ENCODE measurements around the gene OSGIN1. TPM values are rescaled to one million over a fixed set of nuclear protein-coding genes. Genes with fewer than 3 reads are reported as not detected.

Gene OSGIN1
- total RNA-seq, 1 experiment from 2014 or later, result 21.8 TPM

GRCh38 chr16:83956336-83957289, 3.6 kb downstream of the OSGIN1 start:
- no peaks in the 10 kb centered on the region; the same call in 1 of the 2 replicates for H3K36me3 ChIP-seq (ENCODE audit: control insufficient read depth, insufficient read depth, low read length)
- DNase-seq, result peak; percentile 85 to 89
- Mint-ChIP-seq H3K4me3 (ENCODE audit: unreplicated experiment) (no peak overlapping the region), H3K36me3 (ENCODE audit: insufficient read depth, unreplicated experiment) (peaks cover 40% of the 10 kb centered on the region), H3K27ac (ENCODE audit: unreplicated experiment) (no peak overlapping the region), H3K4me1 (ENCODE audit: low read depth, unreplicated experiment) (peaks cover 12% of the 10 kb centered on the region), H3K9me3 (ENCODE audit: unreplicated experiment) (no peaks in the 10 kb centered on the region), H3K27me3 (ENCODE audit: insufficient read depth, unreplicated experiment) (no peaks in the 10 kb centered on the region)
- intact Hi-C loops (cut with micrococcal nuclease; ENCODE audit: unreplicated experiment), result loop anchor here (1.0 kb wide), 3 partner anchors 88 to 109 kb away; no protein-coding TSS in a partner anchor
- no peak overlapping the region for H3K4me3 ChIP-seq (ENCODE audit: low read depth, low read length)
- no peaks in the 10 kb centered on the region for H3K27me3 ChIP-seq (replicated peaks; ENCODE audit: control insufficient read depth, insufficient read depth, low read length)
- BruUV-seq (replicated peaks), result no TSS peak
- POLR2A ChIA-PET, result no interaction called here
- CTCF ChIA-PET, result interaction anchor here (0.6 to 2.4 kb wide), 15 partner anchors 12 to 132 kb away, joined by 3 to 37 read pairs (median 4); no protein-coding TSS in a partner anchor
- TF ChIP-seq CTCF (IDR thresholded peaks at IDR 0.05; ENCODE audit: insufficient read depth in 1 of 2, low read depth in 1 of 2, low read length in 1 of 2, severe bottlenecking in 1 of 2, unreplicated experiment in 1 of 2), result peak; percentile 94 to 98
- H3K4me1 ChIP-seq, result peaks cover 16% of the 10 kb centered on the region
- H3K9me3 ChIP-seq, result no peaks in the 10 kb centered on the region

DNA sequence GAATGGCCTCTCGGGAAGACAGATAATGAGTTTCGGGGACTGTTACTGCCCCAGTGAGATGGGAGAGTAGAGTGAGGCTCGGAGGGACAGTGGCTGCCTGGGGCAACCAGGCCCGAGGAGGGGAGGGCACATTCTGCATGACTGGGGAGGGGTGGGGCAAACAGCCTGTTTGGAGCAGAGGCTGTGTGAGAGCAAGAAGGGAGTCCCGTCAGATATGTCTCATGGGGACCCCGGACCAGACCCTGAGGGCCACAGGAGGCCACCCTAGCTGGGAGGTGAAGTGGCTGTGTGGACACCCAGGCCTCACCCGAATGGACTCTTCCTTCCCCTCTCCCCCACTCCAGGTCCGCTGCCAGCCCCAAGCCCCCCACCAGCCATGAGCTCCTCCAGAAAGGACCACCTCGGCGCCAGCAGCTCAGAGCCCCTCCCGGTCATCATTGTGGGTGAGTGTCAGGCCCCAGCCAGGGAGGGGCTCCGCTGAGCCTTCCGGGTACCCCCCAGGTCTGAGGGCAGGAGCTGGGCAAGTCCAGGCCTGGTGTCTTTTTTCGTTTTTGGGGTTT, 4.3 kb downstream of the OSGIN1 start:
- Histone ChIP-seq H3K4me3 (ENCODE audit: low read depth, low read length) (no peak overlapping the region), H3K4me1 (peaks cover 12% of the 10 kb centered on the region), H3K9me3 (no peaks in the 10 kb centered on the region), H3K36me3 (ENCODE audit: control insufficient read depth, insufficient read depth, low read length) (no peaks in the 10 kb centered on the region; the same call in 1 of the 2 replicates), H3K27me3 (replicated peaks; ENCODE audit: control insufficient read depth, insufficient read depth, low read length) (no peaks in the 10 kb centered on the region)
- H3K4me1 Mint-ChIP-seq (ENCODE audit: low read depth, unreplicated experiment), result peaks cover 12% of the 10 kb centered on the region
- ChIA-PET CTCF (interaction anchor here (0.6 to 2.4 kb wide), 11 partner anchors 10 to 112 kb away, joined by 3 to 37 read pairs (median 6); no protein-coding TSS in a partner anchor), POLR2A (no interaction called here)
- no peaks in the 10 kb centered on the region for H3K27me3 Mint-ChIP-seq (ENCODE audit: insufficient read depth, unreplicated experiment)
- intact Hi-C loops (cut with micrococcal nuclease; ENCODE audit: unreplicated experiment), result no loop called here
- no peak for TF ChIP-seq CTCF (IDR thresholded peaks at IDR 0.05; ENCODE audit: insufficient read depth in 1 of 2, low read depth in 1 of 2, low read length in 1 of 2, severe bottlenecking in 1 of 2, unreplicated experiment in 1 of 2)
- DNase-seq, result no peak
- no TSS peak for BruUV-seq (replicated peaks)
- no peak overlapping the region for H3K4me3 Mint-ChIP-seq (ENCODE audit: unreplicated experiment)
- peaks cover 47% of the 10 kb centered on the region for H3K36me3 Mint-ChIP-seq (ENCODE audit: insufficient read depth, unreplicated experiment)
- H3K27ac Mint-ChIP-seq (ENCODE audit: unreplicated experiment), result no peak overlapping the region
- no peaks in the 10 kb centered on the region for H3K9me3 Mint-ChIP-seq (ENCODE audit: unreplicated experiment)

- no peaks in the 10 kb centered on the region for H3K27me3 ChIP-seq (replicated peaks; ENCODE audit: control insufficient read depth, insufficient read depth, low read length)
- no peak overlapping the region for H3K27ac Mint-ChIP-seq (ENCODE audit: unreplicated experiment)
- intact Hi-C loops (cut with micrococcal nuclease; ENCODE audit: unreplicated experiment), result no loop called here
- H3K4me1 Mint-ChIP-seq (ENCODE audit: low read depth, unreplicated experiment), result peaks cover 12% of the 10 kb centered on the region
- H3K9me3 ChIP-seq, result no peaks in the 10 kb centered on the region
- BruUV-seq (replicated peaks), result no TSS peak
- H3K4me1 ChIP-seq, result peaks cover 7% of the 10 kb centered on the region; the same call in 1 of the 2 replicates
- H3K27me3 Mint-ChIP-seq (ENCODE audit: insufficient read depth, unreplicated experiment), result no peaks in the 10 kb centered on the region
- no peaks in the 10 kb centered on the region for H3K9me3 Mint-ChIP-seq (ENCODE audit: unreplicated experiment)
- ChIA-PET POLR2A (no interaction called here), CTCF (interaction anchor here (0.6 to 2.4 kb wide), 4 partner anchors 11 to 107 kb away, joined by 4 to 37 read pairs (median 11); no protein-coding TSS in a partner anchor)
- no peaks in the 10 kb centered on the region; the same call in 1 of the 2 replicates for H3K36me3 ChIP-seq (ENCODE audit: control insufficient read depth, insufficient read depth, low read length)
- no peak overlapping the region for H3K4me3 Mint-ChIP-seq (ENCODE audit: unreplicated experiment)
- no peak for DNase-seq
- H3K36me3 Mint-ChIP-seq (ENCODE audit: insufficient read depth, unreplicated experiment), result peaks cover 47% of the 10 kb centered on the region
- TF ChIP-seq CTCF (IDR thresholded peaks at IDR 0.05; ENCODE audit: insufficient read depth in 1 of 2, low read depth in 1 of 2, low read length in 1 of 2, severe bottlenecking in 1 of 2, unreplicated experiment in 1 of 2), result no peak
- H3K4me3 ChIP-seq (ENCODE audit: low read depth, low read length), result no peak overlapping the region
Measured at GRCh38 chr16:83958137-83958845, 5.3 kb downstream of the OSGIN1 start.
